ENCODE measurements around the gene CARMIL1. TPM values are rescaled to one million over a fixed set of nuclear protein-coding genes. Genes with fewer than 3 reads are reported as not detected.
A peak's percentile ranks its signal among the peaks of the same experiment; 100 is the strongest.

CARMIL1 gene
- total RNA-seq, 1 donor from 2014 or later = 1.4 TPM

DNA sequence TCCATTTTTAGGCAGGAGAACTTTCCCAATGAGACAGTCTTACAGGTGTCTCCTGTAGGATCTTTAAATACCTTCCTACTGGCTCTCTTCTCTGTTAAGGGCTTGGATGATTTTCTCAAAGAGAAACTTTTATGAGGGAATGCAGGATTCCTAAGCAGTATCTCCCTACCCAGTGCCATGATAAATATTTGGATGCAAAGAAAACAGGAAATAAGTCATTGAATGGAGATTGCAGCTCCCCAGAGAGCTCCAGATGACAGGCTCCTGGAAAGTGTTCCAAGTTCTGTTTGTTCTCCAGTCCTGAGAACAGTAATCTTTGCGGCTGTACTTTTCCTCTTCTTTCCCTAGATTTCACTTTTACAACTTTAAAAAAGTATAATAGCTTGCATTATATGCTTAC, 370.4 kb downstream of the CARMIL1 start:
- no peaks in the 10 kb centered on the region for H3K36me3 Mint-ChIP-seq (ENCODE audit: low read depth)
- H3K9me3 Mint-ChIP-seq = peaks cover 5% of the 10 kb centered on the region
- no peak for DNase-seq
- H3K4me1 Mint-ChIP-seq = no peaks in the 10 kb centered on the region
- no peak overlapping the region for H3K27ac Mint-ChIP-seq
- intact Hi-C loops (cut with micrococcal nuclease) = no loop called here
- peaks cover 60% of the 10 kb centered on the region for H3K27me3 Mint-ChIP-seq
- H3K4me3 Mint-ChIP-seq = no peak overlapping the region

DNA sequence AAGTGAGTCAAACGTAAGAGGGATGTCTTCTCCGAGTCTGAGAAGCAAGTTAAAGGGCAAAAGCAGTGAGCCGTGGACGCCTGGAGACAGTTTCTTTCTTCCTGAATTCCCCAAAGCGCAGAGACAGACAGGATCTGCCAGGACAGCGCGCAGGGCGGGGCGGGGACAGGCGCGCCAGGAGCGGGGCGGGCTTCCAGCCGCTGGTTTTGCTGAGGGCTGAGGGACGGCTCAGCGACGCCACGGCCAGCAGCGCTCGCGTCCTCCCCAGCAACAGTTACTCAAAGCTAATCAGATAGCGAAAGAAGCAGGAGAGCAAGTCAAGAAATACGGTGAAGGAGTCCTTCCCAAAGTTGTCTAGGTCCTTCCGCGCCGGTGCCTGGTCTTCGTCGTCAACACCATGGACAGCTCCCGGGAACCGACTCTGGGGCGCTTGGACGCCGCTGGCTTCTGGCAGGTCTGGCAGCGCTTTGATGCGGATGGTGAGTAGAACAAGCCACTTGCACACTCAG, 372.9 kb downstream of the CARMIL1 start, which contains the start of gene SCGN:
Gene SCGN, plus strand, starts transcription at position 209 of the 509 bp plus-strand sequence. Its CDS starts 189 bp downstream, at position 398.
- H3K9me3 Mint-ChIP-seq = peaks cover 5% of the 10 kb centered on the region

DNA sequence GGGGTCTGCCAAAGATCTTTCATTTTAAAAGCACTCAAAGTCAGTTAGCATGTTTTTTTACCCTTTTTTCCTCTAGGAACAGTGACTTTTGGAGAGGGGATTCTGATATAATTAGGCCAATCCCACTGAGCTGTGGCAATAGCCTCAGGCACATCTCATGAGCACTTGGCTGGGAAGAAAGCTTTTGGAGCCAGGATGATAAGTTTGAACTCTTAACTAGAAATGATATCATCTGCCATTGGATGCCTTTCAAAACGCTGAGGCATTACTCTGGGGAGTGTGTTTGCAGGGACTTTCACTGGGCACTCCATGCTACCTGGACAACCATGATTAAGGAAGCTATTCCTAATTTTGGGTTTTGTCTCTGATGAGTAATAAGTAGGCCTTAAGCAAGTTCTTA, 376.5 kb downstream of the CARMIL1 start:
- peaks cover 5% of the 10 kb centered on the region for H3K9me3 Mint-ChIP-seq
- intact Hi-C loops (cut with micrococcal nuclease) = no loop called here

More for the DNA sequence above, 372.9 kb downstream of the CARMIL1 start, which contains the start of gene SCGN:
- Mint-ChIP-seq H3K4me1 (no peaks in the 10 kb centered on the region), H3K4me3 (no peak within 1 kb of the TSS), H3K27me3 (peaks cover 41% of the 10 kb centered on the region), H3K27ac (no peak within 1 kb of the TSS), H3K36me3 (ENCODE audit: low read depth) (no peaks in the 10 kb centered on the region)
- intact Hi-C loops (cut with micrococcal nuclease) = no loop called here
- DNase-seq = peak; percentile 85

DNA sequence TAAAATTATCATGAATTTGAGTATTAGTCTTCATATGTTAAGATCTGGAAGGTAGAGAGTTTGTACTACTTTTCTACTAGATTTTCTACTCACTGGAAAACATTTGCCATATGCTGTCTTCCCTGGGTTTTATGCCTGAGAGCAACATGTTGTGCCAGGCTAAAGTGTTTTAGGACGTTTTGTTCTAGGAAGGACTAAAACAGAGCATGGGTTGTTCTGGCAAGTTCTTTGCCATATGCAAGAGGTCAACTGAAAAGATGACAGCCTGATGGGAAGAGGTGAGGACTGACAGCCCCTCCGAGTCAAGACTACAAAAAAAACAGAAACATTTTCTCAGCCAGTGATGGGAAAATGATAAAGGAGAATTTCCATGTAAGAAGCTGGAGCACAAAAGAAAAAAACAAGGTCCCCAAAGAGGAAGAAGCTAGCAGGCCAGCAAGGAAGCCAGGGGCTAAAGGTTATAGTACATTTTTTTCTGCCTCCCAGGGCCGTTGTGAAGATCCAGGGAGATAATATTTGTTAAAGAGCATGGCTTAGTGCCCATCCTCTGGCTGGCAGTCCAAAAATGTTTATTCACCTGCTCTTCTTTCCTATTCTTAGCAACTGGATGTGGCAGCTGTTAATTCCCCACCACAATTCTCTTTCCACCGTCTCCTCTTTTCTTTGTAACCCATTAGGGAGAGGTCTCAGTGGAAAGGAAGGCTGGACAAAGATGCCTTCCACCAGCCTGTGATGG, 380.6 kb downstream of the CARMIL1 start:
- H3K27me3 Mint-ChIP-seq = peaks cover 20% of the 10 kb centered on the region
- no peaks in the 10 kb centered on the region for H3K36me3 Mint-ChIP-seq (ENCODE audit: low read depth)
- H3K27ac Mint-ChIP-seq = no peak overlapping the region
- no peaks in the 10 kb centered on the region for H3K4me1 Mint-ChIP-seq
- no peaks in the 10 kb centered on the region for H3K9me3 Mint-ChIP-seq
- DNase-seq = no peak
- intact Hi-C loops (cut with micrococcal nuclease) = no loop called here
- no peak overlapping the region for H3K4me3 Mint-ChIP-seq

More for the DNA sequence above, 376.5 kb downstream of the CARMIL1 start:
- peaks cover 27% of the 10 kb centered on the region for H3K27me3 Mint-ChIP-seq
- no peaks in the 10 kb centered on the region for H3K36me3 Mint-ChIP-seq (ENCODE audit: low read depth)
- H3K27ac Mint-ChIP-seq = no peak overlapping the region
- DNase-seq = no peak
- H3K4me3 Mint-ChIP-seq = no peak overlapping the region
- H3K4me1 Mint-ChIP-seq = no peaks in the 10 kb centered on the region

DNA sequence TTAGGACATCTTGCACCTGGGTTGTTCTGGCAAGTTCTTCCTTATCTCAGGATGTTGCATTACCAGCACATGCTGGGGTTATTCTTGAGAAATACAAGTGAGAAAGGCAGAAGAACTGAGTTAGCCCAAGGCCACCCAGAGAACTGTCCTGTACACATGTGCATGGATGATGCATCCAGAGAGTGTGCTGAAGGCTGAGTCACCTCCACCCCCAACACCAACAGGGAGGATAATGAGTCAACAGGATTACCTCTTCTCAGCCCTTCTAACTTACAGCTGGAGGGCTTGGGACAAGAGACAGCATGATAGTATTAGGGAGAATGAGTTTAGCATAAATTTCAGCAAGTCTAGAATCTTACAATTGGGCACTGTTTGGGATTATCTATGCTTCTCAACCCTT, 381.3 kb downstream of the CARMIL1 start:
- H3K9me3 Mint-ChIP-seq = no peaks in the 10 kb centered on the region
- no peak for DNase-seq
- peaks cover 23% of the 10 kb centered on the region for H3K27me3 Mint-ChIP-seq
- intact Hi-C loops (cut with micrococcal nuclease) = no loop called here
- H3K36me3 Mint-ChIP-seq (ENCODE audit: low read depth) = no peaks in the 10 kb centered on the region
- no peaks in the 10 kb centered on the region for H3K4me1 Mint-ChIP-seq
- no peak overlapping the region for H3K27ac Mint-ChIP-seq
- no peak overlapping the region for H3K4me3 Mint-ChIP-seq

DNA sequence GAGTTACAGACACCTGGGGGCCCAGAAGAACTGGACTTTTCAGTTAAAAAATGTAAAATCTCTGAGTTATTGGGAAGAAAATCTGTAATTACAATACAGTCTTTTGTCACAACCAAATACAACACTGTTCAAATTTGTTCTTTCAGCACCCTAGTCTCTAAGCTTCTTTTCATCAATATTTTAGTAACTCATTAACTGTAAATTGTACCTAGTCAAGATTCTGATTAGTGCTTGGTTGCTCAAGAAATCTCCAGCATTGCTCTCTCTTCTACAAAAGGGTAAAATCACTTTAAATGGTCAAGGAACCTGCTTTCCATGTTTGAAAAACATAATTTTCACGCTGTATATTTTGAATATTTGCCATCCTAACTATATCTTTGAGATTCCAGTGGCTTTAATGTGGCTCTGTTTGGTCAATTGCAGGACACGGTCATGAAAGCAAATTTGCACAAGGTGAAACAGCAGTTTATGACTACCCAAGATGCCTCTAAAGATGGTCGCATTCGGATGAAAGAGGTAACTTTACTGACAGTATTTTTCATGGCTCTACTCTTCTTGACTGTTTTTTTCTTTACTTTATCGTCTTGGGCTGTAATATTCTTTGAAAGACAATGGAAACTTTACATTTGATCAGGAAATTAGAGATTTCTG, 382.1 kb downstream of the CARMIL1 start:
- intact Hi-C loops (cut with micrococcal nuclease) = no loop called here
- Mint-ChIP-seq H3K4me1 (no peaks in the 10 kb centered on the region), H3K27me3 (peaks cover 23% of the 10 kb centered on the region)

DNA sequence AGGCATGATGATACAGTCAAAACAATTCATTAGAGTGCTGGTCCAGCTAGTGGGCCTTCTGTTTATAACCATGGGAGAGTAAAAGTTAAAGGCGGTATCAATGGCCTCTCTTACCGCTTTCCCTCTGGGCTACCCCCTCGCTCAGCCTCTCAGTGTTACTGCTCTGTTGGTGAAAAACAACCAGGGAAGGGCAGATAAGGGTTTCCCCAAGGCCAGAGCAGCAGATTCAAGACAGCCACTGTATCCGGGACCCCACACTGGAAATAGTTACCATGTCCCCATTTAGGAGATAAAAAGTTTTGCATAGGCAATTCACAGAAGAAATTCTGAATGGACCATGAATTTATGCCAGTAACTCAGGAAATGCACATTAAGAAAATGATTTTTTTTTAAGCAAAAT, 386.3 kb downstream of the CARMIL1 start:
- no peak overlapping the region for H3K27ac Mint-ChIP-seq
- H3K9me3 Mint-ChIP-seq = no peaks in the 10 kb centered on the region
- DNase-seq = no peak
- H3K27me3 Mint-ChIP-seq = peaks cover 26% of the 10 kb centered on the region
- H3K4me1 Mint-ChIP-seq = no peaks in the 10 kb centered on the region
- no peaks in the 10 kb centered on the region for H3K36me3 Mint-ChIP-seq (ENCODE audit: low read depth)
- no peak overlapping the region for H3K4me3 Mint-ChIP-seq
- intact Hi-C loops (cut with micrococcal nuclease) = no loop called here

More for the DNA sequence above, 382.1 kb downstream of the CARMIL1 start:
- Mint-ChIP-seq H3K36me3 (ENCODE audit: low read depth) (no peaks in the 10 kb centered on the region), H3K4me3 (no peak overlapping the region), H3K9me3 (no peaks in the 10 kb centered on the region), H3K27ac (no peak overlapping the region)
- DNase-seq = no peak

DNA sequence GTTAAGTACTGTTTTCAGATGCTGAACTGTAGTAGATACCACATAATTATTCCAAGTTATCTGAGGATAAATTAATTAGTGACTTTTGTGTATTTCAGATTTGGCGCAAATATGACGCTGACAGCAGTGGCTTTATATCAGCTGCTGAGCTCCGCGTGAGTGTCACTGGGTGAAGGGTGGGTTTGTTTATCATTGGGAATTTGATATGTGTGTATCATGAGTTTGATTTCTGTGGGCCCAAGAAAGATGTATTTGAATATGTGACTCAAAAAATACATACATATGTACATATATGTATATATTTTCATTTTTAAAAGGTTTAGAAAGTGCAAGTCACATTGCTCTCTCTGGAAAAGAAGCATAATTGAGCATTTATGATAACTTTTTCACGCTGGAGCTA, 390.2 kb downstream of the CARMIL1 start:
- Mint-ChIP-seq H3K4me3 (no peak overlapping the region), H3K4me1 (no peaks in the 10 kb centered on the region), H3K27ac (no peak overlapping the region), H3K27me3 (peaks cover 18% of the 10 kb centered on the region), H3K9me3 (no peaks in the 10 kb centered on the region), H3K36me3 (ENCODE audit: low read depth) (no peaks in the 10 kb centered on the region)
- DNase-seq = no peak
- intact Hi-C loops (cut with micrococcal nuclease) = no loop called here

All from activated CD4-positive, alpha-beta T cell treated with anti-CD3 and anti-CD28 coated beads, Interleukin-2, amount 10 ng/mL, durations not matched to agents 24 days and 14 days (primary cell).